ENCODE measurements around the gene RASL10A.

DNA sequence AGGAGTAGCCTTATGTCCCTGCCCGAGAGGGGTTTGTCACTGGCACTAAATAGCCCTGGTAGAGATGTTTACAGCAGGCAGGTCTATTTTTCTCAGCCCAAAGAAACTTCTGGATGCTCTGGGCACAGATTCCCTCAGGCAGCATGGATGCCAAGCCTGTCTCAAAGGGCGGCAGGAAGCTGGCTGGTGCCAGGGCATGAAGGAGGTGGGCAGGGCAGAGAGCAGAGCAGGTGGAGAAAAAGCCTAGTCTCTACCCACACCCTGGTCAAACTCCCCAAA is 13.2 kb downstream of the RASL10A start:
- TF ChIP-seq, protein P1, sequence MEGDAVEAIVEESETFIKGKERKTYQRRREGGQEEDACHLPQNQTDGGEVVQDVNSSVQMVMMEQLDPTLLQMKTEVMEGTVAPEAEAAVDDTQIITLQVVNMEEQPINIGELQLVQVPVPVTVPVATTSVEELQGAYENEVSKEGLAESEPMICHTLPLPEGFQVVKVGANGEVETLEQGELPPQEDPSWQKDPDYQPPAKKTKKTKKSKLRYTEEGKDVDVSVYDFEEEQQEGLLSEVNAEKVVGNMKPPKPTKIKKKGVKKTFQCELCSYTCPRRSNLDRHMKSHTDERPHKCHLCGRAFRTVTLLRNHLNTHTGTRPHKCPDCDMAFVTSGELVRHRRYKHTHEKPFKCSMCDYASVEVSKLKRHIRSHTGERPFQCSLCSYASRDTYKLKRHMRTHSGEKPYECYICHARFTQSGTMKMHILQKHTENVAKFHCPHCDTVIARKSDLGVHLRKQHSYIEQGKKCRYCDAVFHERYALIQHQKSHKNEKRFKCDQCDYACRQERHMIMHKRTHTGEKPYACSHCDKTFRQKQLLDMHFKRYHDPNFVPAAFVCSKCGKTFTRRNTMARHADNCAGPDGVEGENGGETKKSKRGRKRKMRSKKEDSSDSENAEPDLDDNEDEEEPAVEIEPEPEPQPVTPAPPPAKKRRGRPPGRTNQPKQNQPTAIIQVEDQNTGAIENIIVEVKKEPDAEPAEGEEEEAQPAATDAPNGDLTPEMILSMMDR (IDR thresholded peaks at IDR 0.05): no peak
- TF ChIP-seq POLR2AphosphoS5 (IDR thresholded peaks at IDR 0.05) (no peak), POLR2A (IDR thresholded peaks at IDR 0.05) (no peak)
